GM21390 (cell line): ENCODE results near the gene RPS16.
A peak's percentile ranks its signal among the peaks of the same experiment; 100 is the strongest.

Experiments used
- ATAC-seq: cut with Tn5 transposase; IDR thresholded peaks from one replicate; pipeline ENCODE4 v1.9.1; 2021; ENCODE audit not compliant: unreplicated experiment

RPS16 gene

DNA sequence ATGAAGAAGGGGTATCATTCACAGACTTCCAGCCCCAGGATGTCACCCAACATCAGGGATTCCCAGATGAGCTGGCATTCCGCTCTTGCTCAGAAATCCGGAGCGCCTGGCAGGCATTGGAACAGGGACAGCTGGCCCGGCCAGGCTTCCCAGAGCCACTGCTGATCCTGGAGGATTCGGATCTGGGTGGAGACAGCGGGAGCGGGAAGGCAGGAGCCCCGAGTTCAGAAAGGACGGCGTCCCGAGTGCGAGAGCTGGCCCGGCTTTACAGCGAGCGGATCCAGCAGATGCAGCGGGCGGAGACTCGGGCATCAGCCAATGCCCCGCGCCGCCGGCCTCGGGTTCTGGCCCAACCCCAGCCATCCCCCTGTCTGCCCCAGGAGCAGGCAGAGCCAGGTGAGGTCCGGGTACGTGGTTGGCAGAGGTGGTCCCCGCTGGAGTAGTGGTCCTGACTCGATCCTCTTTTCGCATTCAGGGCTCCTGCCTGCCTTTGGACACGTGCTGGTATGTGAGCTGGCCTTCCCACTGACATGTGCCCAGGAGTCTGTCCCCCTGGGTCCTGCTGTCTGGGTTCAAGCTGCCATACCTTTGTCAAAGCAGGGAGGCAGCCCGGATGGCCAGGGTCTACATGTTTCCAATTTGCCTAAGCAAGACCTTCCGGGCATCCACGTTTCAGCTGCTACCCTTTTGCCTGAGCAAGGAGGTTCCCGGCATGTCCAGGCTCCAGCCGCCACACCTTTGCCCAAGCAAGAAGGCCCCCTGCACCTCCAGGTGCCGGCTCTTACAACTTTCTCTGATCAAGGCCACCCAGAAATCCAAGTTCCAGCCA, 12.3 kb downstream of the RPS16 start:
- no peak for ATAC-seq

DNA sequence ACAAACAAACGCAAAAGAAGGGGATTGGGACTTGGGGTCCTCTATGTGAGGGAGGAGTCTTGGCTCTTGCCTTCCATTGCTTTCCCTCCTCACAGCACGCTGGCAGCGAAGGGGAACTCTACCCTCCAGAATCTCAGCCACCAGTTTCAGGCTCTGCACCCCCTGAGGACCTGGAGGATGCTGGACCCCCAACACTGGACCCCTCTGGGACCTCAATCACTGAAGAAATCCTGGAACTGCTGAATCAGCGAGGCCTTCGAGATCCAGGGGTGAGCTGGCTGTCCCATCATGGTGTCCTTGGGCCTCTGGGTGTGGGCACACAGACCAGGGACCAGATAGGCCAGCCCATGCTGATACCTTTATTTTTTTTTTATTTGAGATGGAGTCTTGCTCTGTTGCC, 13.7 kb downstream of the RPS16 start:
- no peak for ATAC-seq

- no peak for ATAC-seq
Measured at GRCh38 chr19:39420769-39421168, 15.0 kb downstream of the RPS16 start.

DNA sequence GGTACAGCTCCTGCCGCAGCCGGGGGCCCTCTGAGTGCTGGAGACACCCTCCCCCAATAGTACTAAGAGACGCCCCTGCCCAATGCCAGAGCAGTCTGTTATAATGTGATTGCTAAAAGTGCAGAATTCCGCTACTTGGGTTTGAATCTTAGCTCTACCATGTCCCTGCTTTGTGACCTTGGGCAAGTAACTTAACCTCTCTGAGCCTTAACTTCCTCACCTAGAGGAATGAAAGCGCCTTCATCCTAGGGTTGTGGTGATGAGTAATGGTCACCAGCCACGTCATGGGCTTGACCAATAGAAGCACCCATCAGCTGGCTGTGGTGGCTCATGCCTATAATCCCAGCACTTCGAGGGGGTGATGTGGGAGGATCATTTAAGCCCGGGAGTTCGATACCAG, 16.7 kb downstream of the RPS16 start:
- ATAC-seq: no peak

DNA sequence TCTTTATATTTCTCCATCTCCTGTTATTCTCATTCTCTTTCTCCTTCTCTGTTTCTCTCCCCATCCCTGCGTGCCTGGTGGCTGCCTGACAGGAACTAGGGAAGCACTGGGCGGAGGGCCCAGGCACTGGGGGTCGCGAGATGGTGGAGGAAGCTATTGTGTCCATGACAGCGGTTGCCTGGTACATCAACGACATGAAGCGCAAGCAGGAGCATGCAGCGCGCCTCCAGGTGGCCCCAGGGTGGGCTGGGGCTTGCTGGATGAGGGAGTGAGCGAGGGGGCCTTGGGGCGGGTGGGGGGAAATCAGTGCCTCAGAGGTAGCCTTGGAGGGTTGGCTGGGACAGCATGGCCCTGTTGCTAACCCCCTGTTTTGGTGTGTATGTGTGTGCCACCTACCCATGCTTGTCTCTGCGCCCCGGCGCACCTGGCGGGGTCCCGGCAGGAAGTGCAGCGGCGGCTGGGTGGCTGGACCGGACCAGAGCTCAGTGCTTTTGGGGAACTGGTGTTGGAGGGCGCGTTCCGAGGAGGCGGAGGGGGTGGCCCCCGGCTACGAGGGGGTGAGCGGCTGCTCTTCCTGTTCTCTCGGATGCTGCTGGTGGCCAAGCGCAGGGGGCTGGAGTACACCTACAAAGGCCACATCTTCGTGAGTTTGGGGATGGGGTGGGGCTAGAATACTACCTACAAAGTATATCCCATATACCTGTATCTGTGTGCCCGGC, 18.1 kb downstream of the RPS16 start:
- no peak for ATAC-seq

GRCh38 chr19:39416152-39417120, 19.3 kb downstream of the RPS16 start:
- no peak for ATAC-seq

DNA sequence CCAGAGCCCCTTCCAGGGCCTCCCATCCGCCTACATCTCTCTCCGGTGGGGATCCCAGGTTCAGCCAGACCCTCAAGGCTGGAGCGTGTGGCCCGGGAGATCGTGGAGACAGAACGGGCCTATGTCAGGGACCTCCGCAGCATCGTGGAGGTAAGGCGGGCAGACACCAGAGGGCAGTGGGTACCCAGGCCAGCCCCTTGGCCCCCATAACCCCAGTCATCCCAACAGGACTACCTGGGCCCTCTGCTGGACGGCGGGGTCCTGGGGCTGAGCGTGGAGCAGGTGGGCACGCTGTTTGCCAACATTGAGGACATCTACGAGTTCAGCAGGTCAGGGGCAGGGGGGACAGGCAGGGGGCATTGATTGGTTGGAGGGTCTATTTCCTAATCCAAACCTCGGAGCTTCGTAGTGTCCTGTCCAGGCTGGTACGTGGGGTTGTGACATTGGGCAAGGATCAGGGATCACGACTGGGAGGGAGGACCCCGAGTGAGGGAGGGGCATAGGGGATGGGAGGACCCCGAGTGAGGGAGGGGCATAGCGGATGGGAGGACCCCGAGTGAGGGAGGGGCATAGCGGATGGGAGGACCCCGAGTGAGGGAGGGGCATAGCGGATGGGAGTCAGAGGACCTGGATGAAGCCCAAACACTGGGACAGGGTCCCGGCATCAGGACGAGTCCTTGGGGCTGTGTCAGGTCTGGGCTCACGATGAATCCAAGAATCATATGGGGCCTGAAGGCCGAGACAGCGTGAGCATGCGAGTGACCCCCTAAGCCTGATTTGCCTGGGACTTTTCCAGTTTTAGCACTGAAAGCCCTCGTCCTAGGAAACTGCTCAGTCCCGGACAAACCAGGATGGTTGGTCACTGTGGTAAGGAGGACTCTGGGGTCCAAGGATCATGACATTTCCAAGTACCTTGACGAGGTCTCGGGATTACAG, 20.4 kb downstream of the RPS16 start:
- no peak for ATAC-seq

GRCh38 chr19:39413911-39414608, 21.7 kb downstream of the RPS16 start:
- ATAC-seq: no peak

DNA sequence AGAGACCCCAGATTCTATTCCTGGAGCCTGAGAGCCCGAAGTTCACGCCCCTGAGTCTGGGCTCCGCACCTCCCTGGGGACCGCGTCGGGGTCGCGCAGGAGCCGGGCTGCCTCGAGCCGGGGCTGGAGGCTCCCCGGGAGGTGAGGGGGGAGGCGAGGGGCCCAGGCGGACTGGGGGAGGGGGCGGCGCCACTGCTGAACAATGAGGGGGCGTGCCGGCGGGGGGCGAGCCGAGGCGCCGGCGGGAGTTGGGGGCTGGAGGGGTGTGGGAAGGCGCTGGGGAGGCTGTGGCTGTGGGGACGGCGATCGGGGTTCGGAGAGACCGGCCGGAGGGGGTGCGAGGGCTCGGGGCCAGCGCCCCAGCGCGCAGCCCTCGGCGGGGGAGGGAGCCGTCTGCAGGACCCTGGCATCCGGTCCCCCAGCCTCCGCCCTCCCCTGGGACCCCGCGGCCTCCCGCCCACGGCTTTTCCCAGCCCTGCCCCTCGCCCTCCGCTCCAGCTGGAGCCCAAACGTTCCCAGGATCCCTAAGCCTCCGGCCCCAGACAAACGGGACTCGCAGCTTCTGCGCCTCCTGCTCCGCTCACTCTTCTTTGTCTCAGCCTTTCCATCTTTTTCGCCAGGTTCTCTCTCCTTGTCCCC, 22.4 kb downstream of the RPS16 start:
- no peak for ATAC-seq

- ATAC-seq: no peak
Measured at GRCh38 chr19:39412867-39413271, 22.9 kb downstream of the RPS16 start.

DNA sequence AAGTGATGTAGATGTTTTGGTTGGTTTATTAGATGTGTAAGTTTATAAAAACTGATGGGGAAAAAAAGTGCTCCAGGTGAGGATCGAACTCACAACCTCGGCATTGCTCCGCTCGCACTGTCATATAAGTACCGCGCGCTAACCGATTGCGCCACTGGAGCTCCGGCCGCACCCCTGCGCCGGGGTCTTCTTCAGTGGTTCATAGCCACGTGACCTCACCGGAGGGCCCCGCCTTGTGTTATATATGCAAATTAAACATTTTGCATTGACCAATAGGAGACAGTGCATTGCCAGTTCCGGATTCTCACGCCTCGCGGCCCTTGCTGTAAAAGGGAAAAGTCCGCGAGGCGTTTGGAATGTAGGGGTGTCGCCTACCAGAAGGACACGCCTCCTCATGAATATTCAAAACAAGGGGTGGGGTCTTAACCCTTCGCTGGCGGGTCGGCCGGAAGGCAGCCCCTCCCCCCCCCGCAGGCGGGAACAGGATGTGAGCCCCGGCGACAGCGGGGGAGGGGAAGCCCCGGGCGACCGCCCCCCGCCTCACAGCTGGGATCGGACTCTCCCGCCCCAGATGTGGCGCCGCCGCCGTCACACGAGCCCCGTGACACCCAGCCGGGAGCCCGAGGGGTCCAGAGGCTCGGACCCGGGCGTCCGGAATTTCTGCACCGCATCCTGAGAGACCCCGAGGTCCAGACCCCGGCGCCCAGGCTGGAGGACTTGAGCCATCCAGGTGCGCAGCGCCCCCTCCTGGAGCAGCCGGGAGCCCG, 23.5 kb downstream of the RPS16 start, which contains the start of gene PLEKHG2:
TSS of gene PLEKHG2 (plus strand) at position 570 of the 767 bp plus-strand sequence. CDS start 1,418 bp downstream, outside the sequence.
- ATAC-seq: peak; percentile 43

DNA sequence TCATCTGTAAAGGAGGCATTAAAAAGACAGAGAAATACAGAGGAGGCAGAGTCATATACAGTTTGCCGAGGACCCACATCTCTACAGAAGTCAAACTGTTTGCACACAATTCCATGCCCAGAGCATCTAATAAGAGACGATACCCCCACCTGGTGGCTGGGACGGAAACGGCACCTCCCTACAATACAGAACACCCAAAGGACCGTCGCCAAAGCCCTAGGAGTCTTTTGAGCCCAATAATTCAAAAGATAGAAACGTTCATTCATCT, 24.0 kb downstream of the RPS16 start:
- ATAC-seq: peak; percentile 25

GRCh38 chr19:39411081-39411831, 24.5 kb downstream of the RPS16 start:
- ATAC-seq: no peak

DNA sequence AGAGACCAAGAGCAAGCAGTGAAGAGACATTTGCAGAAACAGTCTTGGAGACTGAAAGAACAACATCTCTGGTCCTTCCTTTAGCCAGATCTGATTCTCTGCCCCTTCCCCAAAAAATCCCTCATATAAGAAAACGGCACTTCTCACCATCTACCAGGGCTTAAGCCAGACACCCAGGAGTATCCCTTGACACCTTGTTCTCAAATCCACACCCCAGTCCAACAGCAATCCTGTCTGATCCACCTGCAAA, 25.0 kb downstream of the RPS16 start:
- no peak for ATAC-seq

DNA sequence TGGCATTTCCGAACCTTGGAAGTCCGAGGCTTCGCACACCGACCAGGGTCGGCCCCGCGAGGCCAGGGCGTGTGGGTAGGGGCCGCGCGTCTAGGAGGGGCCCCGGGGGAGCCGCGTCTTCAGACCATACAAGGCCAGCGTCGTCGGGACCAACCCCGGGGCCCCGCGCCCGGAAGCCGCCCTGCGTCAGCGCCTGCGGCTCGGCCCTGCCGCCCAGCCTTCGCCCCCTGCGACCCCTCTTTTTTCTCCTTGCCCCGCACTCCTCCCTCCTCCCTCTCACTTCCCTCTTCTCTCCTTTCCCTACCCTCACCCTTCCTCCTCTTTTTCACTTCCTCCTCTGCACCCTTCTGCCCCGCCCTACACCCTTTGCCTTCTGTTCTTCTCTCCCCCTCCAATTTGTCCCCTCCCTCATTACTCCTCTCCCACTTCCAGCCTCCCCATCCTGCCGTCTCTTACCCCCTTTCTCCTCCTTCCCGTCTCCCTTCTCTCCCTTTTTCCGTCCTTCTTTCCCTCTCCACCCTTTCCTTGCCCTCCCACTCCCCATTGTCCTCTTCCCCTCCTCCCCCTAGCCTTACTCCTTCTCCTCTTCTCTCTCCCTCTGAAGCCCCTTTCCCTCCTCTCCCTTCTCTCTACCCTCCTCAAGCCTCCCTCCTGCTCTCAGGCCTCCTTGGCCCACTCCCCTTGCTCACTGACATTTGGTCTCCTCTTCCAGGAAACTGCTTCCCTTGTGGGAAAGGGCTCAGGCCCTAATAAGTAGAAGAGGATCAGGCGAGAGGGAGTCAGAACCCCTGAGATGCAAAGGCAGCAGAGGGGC, 25.5 kb downstream of the RPS16 start:
- no peak for ATAC-seq

GRCh38 chr19:39409208-39410016, 26.3 kb downstream of the RPS16 start:
- no peak for ATAC-seq
